HepG2 (cell line): ENCODE results near the gene ZNF71. TPM values are rescaled to one million over a fixed set of nuclear protein-coding genes. Genes with fewer than 3 reads are reported as not detected.

Experiments
- CENPT ChIP-seq: sonication (generic); formaldehyde crosslinking; IDR thresholded peaks from 2 replicates; pipeline ENCODE4 v1.8.0; 2022; ENCODE audit warnings: low read depth, mild to moderate bottlenecking, moderate library complexity, missing genetic modification reagents
- FOXO4 ChIP-seq: sonication (generic); formaldehyde crosslinking; conservative IDR thresholded peaks from 2 replicates; pipeline ENCODE4 v1.8.1; 2023; ENCODE audit warnings: missing genetic modification reagents
- GMEB2 ChIP-seq: IDR thresholded peaks from 2 replicates; pipeline ENCODE4 v1.6.1; 2016; ENCODE audit warnings: missing biosample characterization, missing genetic modification reagents, low read depth
- MTF1 ChIP-seq: sonication (generic); formaldehyde crosslinking; IDR thresholded peaks from 2 replicates; pipeline ENCODE4 v1.5.0; 2020; ENCODE audit warnings: missing genetic modification reagents
- MYPOP ChIP-seq: sonication (generic); formaldehyde crosslinking; IDR thresholded peaks from 2 replicates; pipeline ENCODE4 v1.8.1; 2023; ENCODE audit warnings: mild to moderate bottlenecking, moderate library complexity, missing genetic modification reagents
- NR2F6 ChIP-seq, 2 experiments: IDR thresholded peaks; 2 replicates each; pipeline ENCODE4 v1.6.1; 2016; ENCODE audit warnings: antibody characterized with exemption in 1 of 2, mild to moderate bottlenecking in 1 of 2
- RARA ChIP-seq: IDR thresholded peaks from 2 replicates; pipeline ENCODE4 v1.6.1; 2016; ENCODE audit warnings: missing genetic modification reagents, missing compliant biosample characterization
- RARG ChIP-seq: sonication (generic); formaldehyde crosslinking; IDR thresholded peaks from 2 replicates; pipeline ENCODE4 v1.4.0; 2020; ENCODE audit warnings: low read depth, mild to moderate bottlenecking, missing genetic modification reagents
- SOX5 ChIP-seq: IDR thresholded peaks from 2 replicates; pipeline ENCODE4 v1.6.1; 2016; ENCODE audit warnings: borderline replicate concordance
- TRIM24 ChIP-seq: sonication (generic); formaldehyde crosslinking; IDR thresholded peaks from 2 replicates; pipeline ENCODE4 v1.8.0; 2022; ENCODE audit warnings: mild to moderate bottlenecking, missing genetic modification reagents
- ZFX ChIP-seq: sonication (generic); formaldehyde crosslinking; IDR thresholded peaks from 2 replicates; pipeline ENCODE4 v1.4.0; 2020; ENCODE audit warnings: mild to moderate bottlenecking, low read depth, missing genetic modification reagents, moderate library complexity
- ZFYVE20 ChIP-seq: sonication (generic); formaldehyde crosslinking; IDR thresholded peaks from 2 replicates; pipeline ENCODE4 v1.8.0; 2023; ENCODE audit warnings: low read depth, mild to moderate bottlenecking, moderate library complexity, missing genetic modification reagents, borderline replicate concordance
- ZKSCAN8 ChIP-seq: IDR thresholded peaks from 2 replicates; pipeline ENCODE4 v1.6.1; 2016; ENCODE audit warnings: borderline replicate concordance, missing genetic modification reagents, missing compliant biosample characterization
- ZNF704 ChIP-seq: sonication (generic); formaldehyde crosslinking; IDR thresholded peaks from 2 replicates; pipeline ENCODE4 v1.8.1; 2023; ENCODE audit warnings: mild to moderate bottlenecking, inconsistent platforms, moderate library complexity, missing genetic modification reagents, borderline replicate concordance
- polyA plus RNA-seq, 8 experiments: library from polyadenylated mRNA; depleted of rRNA in 3 of 8; stranded (reverse) in 7 of 8; unstranded in 1 of 8; fragments of >200 nt; fragmentation: Illumina TruSeq in 4 of 8; extraction: Trizol in 4 of 8; gene quantifications; 2 replicates each; pipeline versions ENCODE4 v1.2.1 to v1.2.3, GENCODE V29; 2011 to 2016; ENCODE audit warnings: low read depth in 4 of 8, missing spikeins in 1 of 8, mixed read lengths in 1 of 8; ENCODE audit not compliant: insufficient read depth in 1 of 8
- total RNA-seq, 5 experiments: library from RNA; depleted of rRNA; stranded (reverse); fragments of >200 nt; fragmentation: Illumina TruSeq; extraction: Trizol; gene quantifications; 2 replicates each; pipeline ENCODE4 v1.2.3, GENCODE V29; 2016; ENCODE audit warnings: low read depth in 1 of 5
- TF ChIP-seq, protein P1 (sequence below): sonication (generic); formaldehyde crosslinking; conservative IDR thresholded peaks from 2 replicates; pipeline ENCODE4 v1.8.0; 2022; ENCODE audit warnings: missing genetic modification reagents
- TF ChIP-seq, protein P2 (sequence below): fragments of 450-650 bp; IDR thresholded peaks from 2 replicates; pipeline ENCODE4 v1.6.1; 2017
- TF ChIP-seq, protein P3 (sequence below): sonication (generic); formaldehyde crosslinking; IDR thresholded peaks from 2 replicates; pipeline ENCODE4 v1.4.0; 2020; ENCODE audit warnings: mild to moderate bottlenecking, missing genetic modification reagents

ZNF71 gene
- total and polyA plus RNA-seq, 2 of the 13 experiments (the other 11 are each of a cell fraction or from before 2014, with no cell fraction given), result 2.2 to 4.4 TPM

- no peak for TF ChIP-seq FOXO4 (CRISPR knock-in tag)
- TF ChIP-seq, protein P1, sequence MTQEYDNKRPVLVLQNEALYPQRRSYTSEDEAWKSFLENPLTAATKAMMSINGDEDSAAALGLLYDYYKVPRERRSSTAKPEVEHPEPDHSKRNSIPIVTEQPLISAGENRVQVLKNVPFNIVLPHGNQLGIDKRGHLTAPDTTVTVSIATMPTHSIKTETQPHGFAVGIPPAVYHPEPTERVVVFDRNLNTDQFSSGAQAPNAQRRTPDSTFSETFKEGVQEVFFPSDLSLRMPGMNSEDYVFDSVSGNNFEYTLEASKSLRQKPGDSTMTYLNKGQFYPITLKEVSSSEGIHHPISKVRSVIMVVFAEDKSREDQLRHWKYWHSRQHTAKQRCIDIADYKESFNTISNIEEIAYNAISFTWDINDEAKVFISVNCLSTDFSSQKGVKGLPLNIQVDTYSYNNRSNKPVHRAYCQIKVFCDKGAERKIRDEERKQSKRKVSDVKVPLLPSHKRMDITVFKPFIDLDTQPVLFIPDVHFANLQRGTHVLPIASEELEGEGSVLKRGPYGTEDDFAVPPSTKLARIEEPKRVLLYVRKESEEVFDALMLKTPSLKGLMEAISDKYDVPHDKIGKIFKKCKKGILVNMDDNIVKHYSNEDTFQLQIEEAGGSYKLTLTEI (CRISPR knock-in tag), result no peak
- no peak for TF ChIP-seq SOX5 (CRISPR knock-in tag)
- 0 out of 2 replicates have a peak, but pooled peaks have one; percentile 80 for TF ChIP-seq ZNF704 (CRISPR knock-in tag)
- TF ChIP-seq GMEB2 (CRISPR knock-in tag), result no peak
- TF ChIP-seq MYPOP (CRISPR knock-in tag), result peak; percentile 23; the same call in 1 of the 2 replicates
- no peak for TF ChIP-seq RARG (CRISPR knock-in tag)
- TF ChIP-seq ZFX (CRISPR knock-in tag), result peak; percentile 98
- TF ChIP-seq ZKSCAN8 (CRISPR knock-in tag), result no peak
- 0 out of 2 replicates have a peak, but pooled peaks have one; percentile 23 for TF ChIP-seq RARA (CRISPR knock-in tag)
- 0 out of 2 replicates have a peak, but pooled peaks have one; percentile 11 for TF ChIP-seq CENPT (CRISPR knock-in tag)
- TF ChIP-seq ZFYVE20 (CRISPR knock-in tag), result peak; percentile 48; the same call in 1 of the 2 replicates
- TF ChIP-seq, protein P2, sequence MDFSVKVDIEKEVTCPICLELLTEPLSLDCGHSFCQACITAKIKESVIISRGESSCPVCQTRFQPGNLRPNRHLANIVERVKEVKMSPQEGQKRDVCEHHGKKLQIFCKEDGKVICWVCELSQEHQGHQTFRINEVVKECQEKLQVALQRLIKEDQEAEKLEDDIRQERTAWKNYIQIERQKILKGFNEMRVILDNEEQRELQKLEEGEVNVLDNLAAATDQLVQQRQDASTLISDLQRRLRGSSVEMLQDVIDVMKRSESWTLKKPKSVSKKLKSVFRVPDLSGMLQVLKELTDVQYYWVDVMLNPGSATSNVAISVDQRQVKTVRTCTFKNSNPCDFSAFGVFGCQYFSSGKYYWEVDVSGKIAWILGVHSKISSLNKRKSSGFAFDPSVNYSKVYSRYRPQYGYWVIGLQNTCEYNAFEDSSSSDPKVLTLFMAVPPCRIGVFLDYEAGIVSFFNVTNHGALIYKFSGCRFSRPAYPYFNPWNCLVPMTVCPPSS, result no peak
- no peak for TF ChIP-seq MTF1 (CRISPR knock-in tag)
- TF ChIP-seq, protein P3, sequence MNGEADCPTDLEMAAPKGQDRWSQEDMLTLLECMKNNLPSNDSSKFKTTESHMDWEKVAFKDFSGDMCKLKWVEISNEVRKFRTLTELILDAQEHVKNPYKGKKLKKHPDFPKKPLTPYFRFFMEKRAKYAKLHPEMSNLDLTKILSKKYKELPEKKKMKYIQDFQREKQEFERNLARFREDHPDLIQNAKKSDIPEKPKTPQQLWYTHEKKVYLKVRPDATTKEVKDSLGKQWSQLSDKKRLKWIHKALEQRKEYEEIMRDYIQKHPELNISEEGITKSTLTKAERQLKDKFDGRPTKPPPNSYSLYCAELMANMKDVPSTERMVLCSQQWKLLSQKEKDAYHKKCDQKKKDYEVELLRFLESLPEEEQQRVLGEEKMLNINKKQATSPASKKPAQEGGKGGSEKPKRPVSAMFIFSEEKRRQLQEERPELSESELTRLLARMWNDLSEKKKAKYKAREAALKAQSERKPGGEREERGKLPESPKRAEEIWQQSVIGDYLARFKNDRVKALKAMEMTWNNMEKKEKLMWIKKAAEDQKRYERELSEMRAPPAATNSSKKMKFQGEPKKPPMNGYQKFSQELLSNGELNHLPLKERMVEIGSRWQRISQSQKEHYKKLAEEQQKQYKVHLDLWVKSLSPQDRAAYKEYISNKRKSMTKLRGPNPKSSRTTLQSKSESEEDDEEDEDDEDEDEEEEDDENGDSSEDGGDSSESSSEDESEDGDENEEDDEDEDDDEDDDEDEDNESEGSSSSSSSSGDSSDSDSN (CRISPR knock-in tag), result peak; percentile 40; the same call in 1 of the 2 replicates
- no peak for TF ChIP-seq NR2F6 (IDR thresholded peaks at IDR 0.05)
- no peak for TF ChIP-seq NR2F6 (CRISPR knock-in tag; IDR thresholded peaks at IDR 0.05)
- no peak for TF ChIP-seq TRIM24
Observed at GRCh38 chr19:56594783-56595547, at the start of gene ZNF71 (continued).
